Measurements from ENCODE around the gene C20orf141.

C20orf141 gene

DNA sequence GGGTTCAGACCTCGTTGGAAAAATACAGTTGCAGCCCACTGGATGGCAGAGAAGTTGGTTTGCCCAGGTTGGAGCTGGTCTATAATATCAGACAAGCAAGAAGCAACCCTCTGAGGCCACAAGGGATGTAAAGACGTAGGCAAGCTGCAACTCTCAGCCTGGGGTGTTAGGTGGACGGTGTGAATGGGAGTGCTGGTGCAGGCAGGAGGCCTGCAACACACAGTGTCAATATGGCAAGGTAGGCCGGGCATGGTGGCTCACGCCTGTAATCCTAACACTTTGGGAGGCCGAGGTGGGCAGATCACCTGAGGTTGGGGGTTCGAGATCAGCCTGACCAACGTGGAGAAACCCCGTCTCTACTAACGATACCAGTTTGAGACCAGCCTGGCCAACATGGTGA lies 36.3 kb downstream of the C20orf141 start:
- no peak for DNase-seq

DNA sequence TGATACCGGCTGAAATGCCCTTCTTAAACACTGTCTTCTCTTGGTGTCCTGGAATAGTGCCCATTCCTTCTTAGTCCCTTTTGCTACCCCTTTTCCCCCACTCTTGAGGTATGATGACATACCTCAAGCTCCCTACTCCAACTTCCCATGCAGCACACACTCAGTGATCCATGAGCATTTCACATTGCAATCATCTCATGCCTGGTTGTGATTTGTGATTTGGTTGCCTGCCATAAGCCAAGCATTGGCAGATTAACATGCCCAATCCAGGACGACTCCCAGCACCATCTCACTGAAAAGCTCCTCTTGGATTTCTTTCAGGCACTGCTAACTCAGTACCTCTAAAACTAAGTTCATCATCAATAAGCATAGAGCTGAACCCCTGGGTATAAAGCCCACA lies 43.8 kb downstream of the C20orf141 start:
- no peak for DNase-seq

DNA sequence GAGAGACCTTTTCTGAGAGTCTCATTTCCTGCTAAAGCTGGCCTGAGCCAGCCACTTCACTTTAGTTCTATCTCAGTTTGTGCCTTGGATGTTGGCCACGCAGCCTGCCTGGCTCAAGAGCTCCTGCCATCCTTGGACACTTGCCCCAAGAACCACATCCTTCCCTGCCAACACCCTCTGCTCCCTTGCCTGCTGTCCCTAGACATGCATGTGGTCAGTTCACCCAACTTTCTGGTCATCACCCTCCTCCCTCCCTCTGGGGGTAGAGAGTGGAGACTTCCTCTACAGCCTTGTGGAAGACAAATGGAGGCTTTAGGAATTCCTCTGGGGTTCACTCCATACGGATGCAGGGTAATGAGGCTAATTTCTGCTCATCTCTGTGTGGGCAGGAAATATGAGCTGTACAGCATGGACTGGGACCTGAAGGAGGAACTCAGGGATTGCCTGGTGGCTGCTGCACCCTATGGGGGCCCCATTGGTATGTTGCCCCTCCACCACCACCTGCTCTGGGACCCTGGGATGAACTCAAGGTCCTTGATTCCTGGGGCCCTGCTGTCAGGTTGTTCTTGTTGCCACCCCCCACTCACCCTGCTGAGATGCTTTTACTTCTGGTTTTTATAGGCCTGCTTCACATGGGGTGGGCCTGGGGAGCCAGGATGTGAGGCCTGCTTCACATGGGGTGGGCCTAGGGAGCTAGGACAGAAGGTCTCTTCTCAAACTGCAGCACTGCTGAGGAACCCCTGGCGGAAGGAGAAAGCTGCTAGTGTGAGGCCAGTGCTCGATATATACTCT lies 44.7 kb downstream of the C20orf141 start:
- no peak for DNase-seq

GRCh38 chr20:2864626-2865025 lies 49.8 kb downstream of the C20orf141 start:
- no peak for DNase-seq

- no peak for DNase-seq
These were observed 50.3 kb downstream of the C20orf141 start for GRCh38 chr20:2865101-2865500.

Data from CD4-positive, alpha-beta T cell treated with Interleukin-12 subunit alpha and Interleukin-12 subunit beta, for 1 hour (primary cell).